Mammary epithelial cell (primary cell): ENCODE results near the gene USP20.

ENCODE experiments used
- EZH2 ChIP-seq: IDR thresholded peaks from 2 replicates; pipeline ENCODE4 v1.6.1; 2012; ENCODE audit warnings: low read length, inconsistent platforms, borderline replicate concordance
- TF ChIP-seq, protein P1 (sequence below), 2 donors: IDR thresholded peaks in 1 of 2; conservative IDR thresholded peaks in 1 of 2; 2 replicates each; pipeline ENCODE4 v1.5.1; 2011 to 2012; ENCODE audit warnings: inconsistent platforms in 2 of 2, low read length in 2 of 2, mild to moderate bottlenecking in 2 of 2, control low read depth in 1 of 2, low read depth in 1 of 2; ENCODE audit not compliant: insufficient read depth in 1 of 2; ENCODE audit errors: extremely low read depth in 1 of 2

DNA sequence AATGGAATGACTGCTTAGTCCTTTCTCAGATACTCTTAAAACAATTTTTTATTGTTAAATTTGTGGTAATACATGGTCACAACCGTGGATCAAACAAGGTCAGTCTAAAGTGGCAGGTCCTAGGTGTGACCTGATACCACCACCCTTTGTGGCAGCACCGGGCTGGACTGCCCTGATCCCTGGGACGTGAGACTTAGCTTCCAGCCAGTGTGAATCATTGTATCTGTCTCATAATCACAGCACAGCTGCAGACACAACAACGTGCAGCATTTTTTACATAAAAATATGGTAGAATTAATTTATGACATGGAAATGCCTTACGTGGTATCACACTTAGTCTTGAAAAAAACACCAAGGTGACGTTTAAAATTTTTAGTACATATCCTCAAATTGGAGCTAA lies 24.5 kb upstream of the USP20 start:
- TF ChIP-seq, protein P1, sequence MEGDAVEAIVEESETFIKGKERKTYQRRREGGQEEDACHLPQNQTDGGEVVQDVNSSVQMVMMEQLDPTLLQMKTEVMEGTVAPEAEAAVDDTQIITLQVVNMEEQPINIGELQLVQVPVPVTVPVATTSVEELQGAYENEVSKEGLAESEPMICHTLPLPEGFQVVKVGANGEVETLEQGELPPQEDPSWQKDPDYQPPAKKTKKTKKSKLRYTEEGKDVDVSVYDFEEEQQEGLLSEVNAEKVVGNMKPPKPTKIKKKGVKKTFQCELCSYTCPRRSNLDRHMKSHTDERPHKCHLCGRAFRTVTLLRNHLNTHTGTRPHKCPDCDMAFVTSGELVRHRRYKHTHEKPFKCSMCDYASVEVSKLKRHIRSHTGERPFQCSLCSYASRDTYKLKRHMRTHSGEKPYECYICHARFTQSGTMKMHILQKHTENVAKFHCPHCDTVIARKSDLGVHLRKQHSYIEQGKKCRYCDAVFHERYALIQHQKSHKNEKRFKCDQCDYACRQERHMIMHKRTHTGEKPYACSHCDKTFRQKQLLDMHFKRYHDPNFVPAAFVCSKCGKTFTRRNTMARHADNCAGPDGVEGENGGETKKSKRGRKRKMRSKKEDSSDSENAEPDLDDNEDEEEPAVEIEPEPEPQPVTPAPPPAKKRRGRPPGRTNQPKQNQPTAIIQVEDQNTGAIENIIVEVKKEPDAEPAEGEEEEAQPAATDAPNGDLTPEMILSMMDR (conservative IDR thresholded peaks at IDR 0.05 in 1 of 2, IDR thresholded peaks at IDR 0.05 in 1 of 2; ENCODE audit: extremely low read depth in 1 of 2, insufficient read depth in 1 of 2, low read depth in 1 of 2, low read length in 2 of 2): no peak
- no peak for TF ChIP-seq EZH2
